Calu3 (cell line): Measurements from ENCODE around the gene STK10. TPM values are rescaled to one million over a fixed set of nuclear protein-coding genes. Genes with fewer than 3 reads are reported as not detected.

Experiments used
- BruUV-seq: library from RNA; stranded (reverse); fragments of 400-500 nt; replicated peaks from 2 replicates; lab custom pipeline; 2021; lab: Mats Ljungman, UMichigan
- CTCF ChIA-PET: fragments of 300-600 bp; sonication (Branson Sonifier 250); formaldehyde crosslinking; loops from one replicate; lab custom pipeline; 2022; ENCODE audit warnings: antibody characterized with exemption; lab: Charles Lee
- DNase-seq: peaks from one replicate; pipeline ENCODE4 v3.0.0; 2022
- H3K27ac Mint-ChIP-seq: one replicate; pipeline ENCODE4 v1.8.0; 2022; ENCODE audit warnings: mixed read lengths; ENCODE audit not compliant: unreplicated experiment
- H3K27me3 Mint-ChIP-seq: one replicate; pipeline ENCODE4 v1.8.0; 2022; ENCODE audit warnings: mixed read lengths; ENCODE audit not compliant: unreplicated experiment
- H3K36me3 Mint-ChIP-seq: one replicate; pipeline ENCODE4 v1.8.0; 2022; ENCODE audit warnings: mild to moderate bottlenecking, moderate library complexity, mixed read lengths; ENCODE audit not compliant: insufficient read depth, unreplicated experiment
- H3K4me1 Mint-ChIP-seq: one replicate; pipeline ENCODE4 v1.8.0; 2022; ENCODE audit warnings: mild to moderate bottlenecking, low read depth, mixed read lengths; ENCODE audit not compliant: unreplicated experiment
- H3K4me3 Mint-ChIP-seq: one replicate; pipeline ENCODE4 v1.8.0; 2022; ENCODE audit warnings: mild to moderate bottlenecking, low read depth, moderate library complexity, mixed read lengths; ENCODE audit not compliant: unreplicated experiment
- H3K9me3 Mint-ChIP-seq: one replicate; pipeline ENCODE4 v1.8.0; 2022; ENCODE audit warnings: low read depth, mixed read lengths; ENCODE audit not compliant: unreplicated experiment
- CTCF ChIP-seq: fragments of 200-600 bp; IDR thresholded peaks from one replicate; pipeline ENCODE4 v1.8.0; 2022; ENCODE audit warnings: antibody characterized with exemption; ENCODE audit not compliant: unreplicated experiment
- intact Hi-C: fragments of 100-400 bp; cut with micrococcal nuclease; formaldehyde crosslinking; loops from one replicate; pipeline ENCODE4 v1.10.0; 2022; ENCODE audit not compliant: unreplicated experiment
- total RNA-seq: library from RNA; stranded (reverse); gene quantifications from 2 replicates; pipeline ENCODE4 v1.2.3, GENCODE V29; 2022

The STK10 gene
- total RNA-seq, 1 experiment from 2014 or later, result 27.4 TPM

- TF ChIP-seq CTCF, result no peak
- Mint-ChIP-seq H3K4me1 (no peaks in the 10 kb centered on the region), H3K27ac (no peak overlapping the region), H3K4me3 (no peak overlapping the region), H3K36me3 (peaks cover 13% of the 10 kb centered on the region), H3K27me3 (no peaks in the 10 kb centered on the region), H3K9me3 (no peaks in the 10 kb centered on the region)
- CTCF ChIA-PET, result interaction anchor here (0.6 kb wide), 1 partner anchor 684 kb away, joined by 4 read pairs; no protein-coding TSS in a partner anchor
- DNase-seq, result no peak
- intact Hi-C loops, result no loop called here
- BruUV-seq, result no TSS peak
These were observed 123.3 kb downstream of the STK10 start for GRCh38 chr5:172064766-172065165.

DNA sequence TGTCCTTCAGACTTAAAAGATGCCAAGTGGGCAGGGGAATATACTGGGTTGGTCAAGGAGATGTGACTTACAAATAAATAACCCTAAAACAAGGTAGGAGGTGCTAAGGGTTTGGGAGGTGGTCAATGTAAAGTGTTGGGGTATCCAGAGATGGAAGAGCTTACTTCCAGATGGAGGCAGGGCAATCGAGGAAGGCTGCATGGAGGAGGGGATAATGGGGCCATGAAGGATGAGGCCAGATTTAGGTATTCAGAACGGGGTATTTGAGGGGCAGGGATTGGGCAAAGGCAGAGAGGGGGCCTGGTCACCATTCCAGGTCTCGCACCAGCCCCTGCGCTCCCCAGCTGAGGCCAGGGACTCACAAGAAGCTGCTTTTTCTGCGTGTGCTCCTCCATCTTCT is 123.7 kb downstream of the STK10 start:
- no TSS peak for BruUV-seq

GRCh38 chr5:172063463-172064235 is 124.4 kb downstream of the STK10 start:
- H3K4me1 Mint-ChIP-seq, result no peaks in the 10 kb centered on the region
- no peak for DNase-seq
- CTCF ChIA-PET, result no interaction called here
- H3K27ac Mint-ChIP-seq, result no peak overlapping the region
- H3K9me3 Mint-ChIP-seq, result no peaks in the 10 kb centered on the region
- TF ChIP-seq CTCF, result no peak
- H3K36me3 Mint-ChIP-seq, result peaks cover 13% of the 10 kb centered on the region
- BruUV-seq, result no TSS peak
- H3K4me3 Mint-ChIP-seq, result no peak overlapping the region
- no peaks in the 10 kb centered on the region for H3K27me3 Mint-ChIP-seq
- intact Hi-C loops, result no loop called here

More for the DNA sequence above, 123.7 kb downstream of the STK10 start:
- H3K4me1 Mint-ChIP-seq, result no peaks in the 10 kb centered on the region
- CTCF ChIA-PET, result no interaction called here
- H3K27me3 Mint-ChIP-seq, result no peaks in the 10 kb centered on the region
- intact Hi-C loops, result no loop called here
- TF ChIP-seq CTCF, result no peak
- no peak overlapping the region for H3K27ac Mint-ChIP-seq
- DNase-seq, result no peak
- H3K36me3 Mint-ChIP-seq, result peaks cover 13% of the 10 kb centered on the region
- no peak overlapping the region for H3K4me3 Mint-ChIP-seq
- H3K9me3 Mint-ChIP-seq, result no peaks in the 10 kb centered on the region

- intact Hi-C loops, result no loop called here
- no peaks in the 10 kb centered on the region for H3K4me1 Mint-ChIP-seq
- TF ChIP-seq CTCF, result peak; percentile 74
- CTCF ChIA-PET, result interaction anchor here (0.6 to 2.5 kb wide), 10 partner anchors 12 to 644 kb away, joined by 3 to 40 read pairs (median 6); partner anchors contain the start of genes FBXW11 and STK10
- H3K4me3 Mint-ChIP-seq, result no peak overlapping the region
- no TSS peak for BruUV-seq
- DNase-seq, result no peak
- no peaks in the 10 kb centered on the region for H3K9me3 Mint-ChIP-seq
- peaks cover 5% of the 10 kb centered on the region for H3K36me3 Mint-ChIP-seq
- no peaks in the 10 kb centered on the region for H3K27me3 Mint-ChIP-seq
- H3K27ac Mint-ChIP-seq, result no peak overlapping the region
These were observed 128.3 kb downstream of the STK10 start for GRCh38 chr5:172059661-172060100.
